SK-N-SH (cell line): Measurements from ENCODE around the gene BDKRB1. TPM values are rescaled to one million over a fixed set of nuclear protein-coding genes. Genes with fewer than 3 reads are reported as not detected.

Experiments
- CTCF ChIA-PET: fragments of 300-600, 350-600 bp; formaldehyde crosslinking; extraction: SDS; loops from one replicate; lab custom pipeline; 2021; lab: Yijun Ruan, JAX
- POLR2A ChIA-PET: fragments of 350-600 bp; sonication (Branson Sonifier 250); formaldehyde crosslinking; extraction: SDS; loops from one replicate; lab custom pipeline; 2020; ENCODE audit warnings: antibody characterized with exemption, inconsistent platforms; lab: Yijun Ruan, JAX
- DNase-seq: peaks from one replicate; pipeline ENCODE4 v3.0.0; 2012
- H2AFZ ChIP-seq: fragments of 200-600 bp; sonication (generic); 2 replicates; pipeline ENCODE4 v1.8.1; 2016; ENCODE audit warnings: antibody characterized with exemption, mild to moderate bottlenecking, low read depth
- H3F3A ChIP-seq: fragments of 200-600 bp; sonication (generic); replicated peaks from 2 replicates; pipeline ENCODE3; 2016; ENCODE audit warnings: antibody characterized with exemption, mild to moderate bottlenecking; ENCODE audit not compliant: insufficient read depth
- H3K27ac ChIP-seq, 2 experiments: fragments of 200-500 bp in 1 of 2; fragments of 200-600 bp in 1 of 2; sonication (Bioruptor generic) in 1 of 2; sonication (generic), shearing (Covaris generic) in 1 of 2; 2 replicates each; pipeline versions ENCODE4 v1.5.1 to v1.6.1; 2014 to 2016; ENCODE audit warnings: low read depth in 2 of 2, inconsistent platforms in 1 of 2, low read length in 1 of 2, mild to moderate bottlenecking in 1 of 2, mixed read lengths in 1 of 2
- H3K27me3 ChIP-seq: fragments of 200-600 bp; sonication (generic), shearing (Covaris generic); 2 replicates; pipeline ENCODE4 v1.6.1; 2016; ENCODE audit warnings: mixed run types; ENCODE audit not compliant: insufficient read depth
- H3K36me3 ChIP-seq, 2 experiments: fragments of 200-500 bp in 1 of 2; fragments of 200-600 bp in 1 of 2; sonication (Bioruptor generic) in 1 of 2; sonication (generic) in 1 of 2; replicated peaks in 1 of 2; 2 replicates each; pipeline versions ENCODE3 to v1.5.1; 2014 to 2016; ENCODE audit warnings: low read length in 1 of 2, mild to moderate bottlenecking in 1 of 2; ENCODE audit not compliant: insufficient read depth in 2 of 2, control insufficient read depth in 1 of 2
- H3K4me1 ChIP-seq, 2 experiments: fragments of 200-500 bp in 1 of 2; fragments of 200-600 bp in 1 of 2; sonication (Bioruptor generic) in 1 of 2; sonication (generic), shearing (Covaris generic) in 1 of 2; 2 replicates each; pipeline versions ENCODE4 v1.5.1 to v1.6.1; 2014 to 2016; ENCODE audit warnings: low read depth in 1 of 2, low read length in 1 of 2, mixed run types in 1 of 2; ENCODE audit not compliant: insufficient read depth in 2 of 2, control insufficient read depth in 1 of 2
- H3K4me2 ChIP-seq: fragments of 200-600 bp; sonication (generic), shearing (Covaris generic); 2 replicates; pipeline ENCODE4 v1.6.1; 2017; ENCODE audit warnings: mixed run types
- H3K4me3 ChIP-seq, 2 experiments: fragments of 200-500 bp in 1 of 2; fragments of 200-600 bp in 1 of 2; sonication (Bioruptor generic) in 1 of 2; sonication (generic), shearing (Covaris generic) in 1 of 2; 2 replicates each; pipeline versions ENCODE4 v1.5.1 to v1.8.1; 2014 to 2016; ENCODE audit warnings: low read depth in 2 of 2, inconsistent platforms in 1 of 2, low read length in 1 of 2, mild to moderate bottlenecking in 1 of 2, mixed read lengths in 1 of 2, moderate library complexity in 1 of 2
- H3K79me2 ChIP-seq: fragments of 200-600 bp; sonication (generic); 2 replicates; pipeline ENCODE4 v1.8.1; 2017; ENCODE audit warnings: mild to moderate bottlenecking; ENCODE audit not compliant: insufficient read depth
- H3K9ac ChIP-seq: fragments of 200-600 bp; sonication (generic); 2 replicates; pipeline ENCODE4 v1.6.1; 2017; ENCODE audit warnings: mixed run types
- H3K9me2 ChIP-seq: fragments of 200-600 bp; sonication (generic); 2 replicates; pipeline ENCODE4 v1.6.1; 2017; ENCODE audit warnings: mixed run types
- H3K9me3 ChIP-seq: fragments of 200-600 bp; sonication (generic); 2 replicates; pipeline ENCODE4 v1.6.1; 2017; ENCODE audit warnings: mixed run types, mild to moderate bottlenecking, moderate library complexity
- H4K20me1 ChIP-seq: fragments of 200-600 bp; sonication (generic); 2 replicates; pipeline ENCODE4 v1.6.1; 2017; ENCODE audit warnings: mild to moderate bottlenecking, mixed run types; ENCODE audit not compliant: insufficient read depth
- CHD2 ChIP-seq: fragments of 150-350 bp; IDR thresholded peaks from 2 replicates; pipeline ENCODE4 v1.6.1; 2018; ENCODE audit warnings: low read length; ENCODE audit not compliant: partially characterized antibody
- ELF1 ChIP-seq: IDR thresholded peaks from 2 replicates; pipeline ENCODE4 v1.4.0; 2012
- EP300 ChIP-seq, 2 experiments: IDR thresholded peaks; 2 replicates each; pipeline versions ENCODE4 v1.4.0 to v1.6.1; 2012; ENCODE audit warnings: borderline replicate concordance in 1 of 2, low read depth in 1 of 2, low read length in 1 of 2
- FOSL2 ChIP-seq: IDR thresholded peaks from 2 replicates; pipeline ENCODE4 v1.4.0; 2012; ENCODE audit warnings: low read depth, mild to moderate bottlenecking, moderate library complexity, borderline replicate concordance
- FOXJ3 ChIP-seq: sonication (generic); formaldehyde crosslinking; IDR thresholded peaks from 2 replicates; pipeline ENCODE4 v1.5.1; 2020; ENCODE audit warnings: mild to moderate bottlenecking, missing genetic modification reagents
- FOXM1 ChIP-seq: IDR thresholded peaks from 2 replicates; pipeline ENCODE4 v1.4.0; 2012; ENCODE audit warnings: low read depth, mild to moderate bottlenecking
- GABPA ChIP-seq: IDR thresholded peaks from 2 replicates; pipeline ENCODE4 v1.4.0; 2012; ENCODE audit warnings: low read depth, mild to moderate bottlenecking
- GATA2 ChIP-seq: sonication (generic); formaldehyde crosslinking; IDR thresholded peaks from 2 replicates; pipeline ENCODE4 v1.5.0; 2020; ENCODE audit warnings: mild to moderate bottlenecking, missing genetic modification reagents
- JUND ChIP-seq: IDR thresholded peaks from 2 replicates; pipeline ENCODE4 v1.4.0; 2012
- MEF2A ChIP-seq: IDR thresholded peaks from 2 replicates; pipeline ENCODE4 v1.4.0; 2012; ENCODE audit warnings: low read depth, borderline replicate concordance
- MXI1 ChIP-seq: IDR thresholded peaks from 2 replicates; pipeline ENCODE4 v1.6.1; 2012; ENCODE audit warnings: mild to moderate bottlenecking, low read depth, low read length, improper control_type of control experiment
- RAD21 ChIP-seq: IDR thresholded peaks from 2 replicates; pipeline ENCODE4 v1.6.1; 2012; ENCODE audit warnings: mild to moderate bottlenecking, low read length
- RFX5 ChIP-seq: IDR thresholded peaks from 2 replicates; pipeline ENCODE4 v1.6.1; 2012; ENCODE audit warnings: mild to moderate bottlenecking, improper control_type of control experiment, low read length
- RXRA ChIP-seq: IDR thresholded peaks from 2 replicates; pipeline ENCODE4 v1.4.0; 2012; ENCODE audit warnings: low read depth, mild to moderate bottlenecking, borderline replicate concordance
- SMC3 ChIP-seq: IDR thresholded peaks from 2 replicates; pipeline ENCODE4 v1.6.1; 2012; ENCODE audit warnings: low read depth, low read length, improper control_type of control experiment
- YY1 ChIP-seq: IDR thresholded peaks from 2 replicates; pipeline ENCODE4 v1.4.0; 2012; ENCODE audit warnings: low read depth, mild to moderate bottlenecking
- WGBS: methylation state at CpG from one replicate; pipeline ENCODE4 v1.1.6; 2017; ENCODE audit warnings: low lambda C conversion rate; 5-methylcytosine and 5-hydroxymethylcytosine counted together
- polyA plus RNA-seq, 3 experiments: library from polyadenylated mRNA; depleted of rRNA; stranded (reverse); fragments of >200 nt; gene quantifications; 2 replicates each; pipeline ENCODE4 v1.2.3, GENCODE V29; 2012
- TF ChIP-seq, protein P1 (sequence below): fragments of 200-600 bp; sonication (generic); IDR thresholded peaks from 2 replicates; pipeline ENCODE4 v1.6.1; 2017; ENCODE audit warnings: antibody characterized with exemption, mild to moderate bottlenecking, moderate library complexity
- TF ChIP-seq, protein P2 (sequence below): IDR thresholded peaks from 2 replicates; pipeline ENCODE4 v1.6.1; 2012; ENCODE audit warnings: mild to moderate bottlenecking, low read depth, low read length, moderate library complexity
- TF ChIP-seq, protein P3 (sequence below): fragments of 150-350 bp; IDR thresholded peaks from 2 replicates; pipeline ENCODE4 v1.6.1; 2016; ENCODE audit warnings: mild to moderate bottlenecking, low read depth, low read length
- TF ChIP-seq, protein P4 (sequence below): IDR thresholded peaks from 2 replicates; pipeline ENCODE4 v1.4.0; 2012; ENCODE audit warnings: low read depth
- TF ChIP-seq, protein P5 (sequence below): IDR thresholded peaks from 2 replicates; pipeline ENCODE4; 2012

Gene BDKRB1
- polyA plus RNA-seq, 1 of the 3 experiments (the other 2 are of a cell fraction): 14.4 TPM

DNA sequence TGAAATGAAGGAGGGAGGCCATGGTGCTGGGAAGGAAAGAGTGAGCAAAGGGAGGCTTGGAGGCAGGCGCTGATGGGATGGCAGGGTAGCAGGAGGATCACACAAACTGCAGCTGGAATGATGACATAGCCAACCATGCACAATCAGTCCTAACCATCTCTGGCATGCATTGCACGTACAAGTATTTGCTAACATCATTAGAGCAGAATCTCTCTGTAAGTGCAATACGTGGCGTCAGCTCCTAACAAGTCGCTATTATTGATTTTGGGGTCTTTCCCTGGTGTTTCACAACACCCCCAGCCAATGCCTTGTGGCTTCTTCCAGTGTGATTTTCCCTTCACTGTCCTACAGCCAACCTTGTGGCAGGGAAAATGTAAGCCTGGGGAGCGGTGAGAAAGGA lies 18.5 kb downstream of the BDKRB1 start (continued):
- no peak for TF ChIP-seq FOSL2
- no peak for TF ChIP-seq ELF1
- TF ChIP-seq, protein P1, sequence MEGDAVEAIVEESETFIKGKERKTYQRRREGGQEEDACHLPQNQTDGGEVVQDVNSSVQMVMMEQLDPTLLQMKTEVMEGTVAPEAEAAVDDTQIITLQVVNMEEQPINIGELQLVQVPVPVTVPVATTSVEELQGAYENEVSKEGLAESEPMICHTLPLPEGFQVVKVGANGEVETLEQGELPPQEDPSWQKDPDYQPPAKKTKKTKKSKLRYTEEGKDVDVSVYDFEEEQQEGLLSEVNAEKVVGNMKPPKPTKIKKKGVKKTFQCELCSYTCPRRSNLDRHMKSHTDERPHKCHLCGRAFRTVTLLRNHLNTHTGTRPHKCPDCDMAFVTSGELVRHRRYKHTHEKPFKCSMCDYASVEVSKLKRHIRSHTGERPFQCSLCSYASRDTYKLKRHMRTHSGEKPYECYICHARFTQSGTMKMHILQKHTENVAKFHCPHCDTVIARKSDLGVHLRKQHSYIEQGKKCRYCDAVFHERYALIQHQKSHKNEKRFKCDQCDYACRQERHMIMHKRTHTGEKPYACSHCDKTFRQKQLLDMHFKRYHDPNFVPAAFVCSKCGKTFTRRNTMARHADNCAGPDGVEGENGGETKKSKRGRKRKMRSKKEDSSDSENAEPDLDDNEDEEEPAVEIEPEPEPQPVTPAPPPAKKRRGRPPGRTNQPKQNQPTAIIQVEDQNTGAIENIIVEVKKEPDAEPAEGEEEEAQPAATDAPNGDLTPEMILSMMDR: no peak
- TF ChIP-seq YY1: no peak
- no peak for TF ChIP-seq MEF2A
- TF ChIP-seq RAD21: peak; percentile 14; the same call in 1 of the 2 replicates
- peak; percentile 33 for TF ChIP-seq CHD2
- no peak for TF ChIP-seq SMC3
- peak; percentile 31 to 50; a peak in 2 of 4 replicates for TF ChIP-seq EP300 (IDR thresholded peaks at IDR 0.05; ENCODE audit: borderline replicate concordance in 1 of 2, low read depth in 1 of 2, low read length in 1 of 2)

DNA sequence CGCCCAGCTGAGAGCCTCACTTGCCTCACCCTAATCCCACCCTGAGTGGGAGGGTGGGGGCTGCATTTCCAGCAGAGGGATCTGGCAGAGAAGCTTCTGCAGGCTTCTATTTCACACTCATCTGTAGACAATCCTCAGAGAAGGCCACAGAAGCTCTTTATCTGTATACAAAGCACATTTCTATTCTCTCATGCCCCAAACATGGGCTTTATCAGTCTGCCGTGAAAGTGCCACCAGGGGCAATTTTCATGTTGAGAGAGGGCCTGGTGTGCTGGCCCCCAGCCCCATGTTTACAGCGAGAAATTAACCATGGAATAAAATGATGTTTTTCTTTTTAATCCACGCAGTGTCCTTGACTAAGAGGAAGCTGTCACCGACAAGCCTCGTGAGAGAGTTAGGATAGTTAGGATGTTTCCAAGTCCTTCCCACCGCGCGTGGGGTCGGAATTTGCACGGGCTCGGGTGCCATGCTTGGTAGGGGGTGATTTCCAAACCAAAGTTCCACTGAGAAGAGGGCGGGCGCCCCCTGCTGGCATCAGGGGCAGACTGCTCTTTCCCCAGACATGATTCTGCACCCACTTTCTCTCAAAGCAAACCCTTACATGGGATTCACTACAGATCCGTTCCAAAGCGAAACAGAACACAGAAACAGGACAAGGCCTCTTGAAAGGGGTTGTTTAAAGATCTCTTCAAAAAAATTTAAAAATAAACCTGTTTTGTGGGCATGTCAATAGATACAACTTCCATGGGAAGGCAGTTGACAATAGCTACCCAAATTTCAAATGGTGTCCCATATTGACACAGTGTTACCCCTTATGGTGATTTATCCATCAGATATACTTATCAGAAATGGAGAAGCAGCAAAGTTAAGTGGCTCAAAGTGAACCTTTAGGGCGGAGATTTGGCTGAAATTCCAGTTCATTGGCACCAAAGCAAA lies 19.4 kb downstream of the BDKRB1 start:
- peak; percentile 78 for DNase-seq
- Histone ChIP-seq H3K4me3 (peak overlapping the region in 1 of 2 experiments; percentile 14; a peak in 1 of 4 replicates), H3K27me3 (no peaks in the 10 kb centered on the region), H3K36me3 (no peaks in the 10 kb centered on the region), H3K4me1 (peaks cover 18 to 30% of the 10 kb centered on the region in 2 experiments), H3K79me2 (no peaks in the 10 kb centered on the region), H4K20me1 (no peaks in the 10 kb centered on the region), H2AFZ (peak overlapping the region; percentile 75), H3K27ac (peak overlapping the region; percentile 67 to 68), H3K9me3 (no peaks in the 10 kb centered on the region; the same call in 1 of the 2 replicates), H3K9me2 (no peaks in the 10 kb centered on the region), H3K9ac (peak overlapping the region; percentile 26; the same call in 1 of the 2 replicates), H3F3A (peaks cover 12% of the 10 kb centered on the region), H3K4me2 (peak overlapping the region; percentile 53)
- ChIA-PET CTCF (interaction anchor here (0.6 to 18.9 kb wide), 59 partner anchors 9 to 716 kb away, joined by 3 to 920 read pairs (median 4); partner anchors contain the start of gene BDKRB2), POLR2A (interaction anchor here (1.1 to 2.7 kb wide), 2 partner anchors 156 to 175 kb away, joined by 3 to 8 read pairs; no protein-coding TSS in a partner anchor)
- WGBS: 18% methylated on average over 17 of the region's 17 CpGs
- TF ChIP-seq SMC3: peak; percentile 99
- peak; percentile 49; the same call in 1 of the 2 replicates for TF ChIP-seq YY1
- TF ChIP-seq, protein P2, sequence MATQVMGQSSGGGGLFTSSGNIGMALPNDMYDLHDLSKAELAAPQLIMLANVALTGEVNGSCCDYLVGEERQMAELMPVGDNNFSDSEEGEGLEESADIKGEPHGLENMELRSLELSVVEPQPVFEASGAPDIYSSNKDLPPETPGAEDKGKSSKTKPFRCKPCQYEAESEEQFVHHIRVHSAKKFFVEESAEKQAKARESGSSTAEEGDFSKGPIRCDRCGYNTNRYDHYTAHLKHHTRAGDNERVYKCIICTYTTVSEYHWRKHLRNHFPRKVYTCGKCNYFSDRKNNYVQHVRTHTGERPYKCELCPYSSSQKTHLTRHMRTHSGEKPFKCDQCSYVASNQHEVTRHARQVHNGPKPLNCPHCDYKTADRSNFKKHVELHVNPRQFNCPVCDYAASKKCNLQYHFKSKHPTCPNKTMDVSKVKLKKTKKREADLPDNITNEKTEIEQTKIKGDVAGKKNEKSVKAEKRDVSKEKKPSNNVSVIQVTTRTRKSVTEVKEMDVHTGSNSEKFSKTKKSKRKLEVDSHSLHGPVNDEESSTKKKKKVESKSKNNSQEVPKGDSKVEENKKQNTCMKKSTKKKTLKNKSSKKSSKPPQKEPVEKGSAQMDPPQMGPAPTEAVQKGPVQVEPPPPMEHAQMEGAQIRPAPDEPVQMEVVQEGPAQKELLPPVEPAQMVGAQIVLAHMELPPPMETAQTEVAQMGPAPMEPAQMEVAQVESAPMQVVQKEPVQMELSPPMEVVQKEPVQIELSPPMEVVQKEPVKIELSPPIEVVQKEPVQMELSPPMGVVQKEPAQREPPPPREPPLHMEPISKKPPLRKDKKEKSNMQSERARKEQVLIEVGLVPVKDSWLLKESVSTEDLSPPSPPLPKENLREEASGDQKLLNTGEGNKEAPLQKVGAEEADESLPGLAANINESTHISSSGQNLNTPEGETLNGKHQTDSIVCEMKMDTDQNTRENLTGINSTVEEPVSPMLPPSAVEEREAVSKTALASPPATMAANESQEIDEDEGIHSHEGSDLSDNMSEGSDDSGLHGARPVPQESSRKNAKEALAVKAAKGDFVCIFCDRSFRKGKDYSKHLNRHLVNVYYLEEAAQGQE: no peak
- no peak for TF ChIP-seq EP300 (IDR thresholded peaks at IDR 0.05; ENCODE audit: borderline replicate concordance in 1 of 2, low read depth in 1 of 2, low read length in 1 of 2)
- TF ChIP-seq MEF2A: no peak
- TF ChIP-seq FOXJ3 (CRISPR knock-in tag): no peak
- TF ChIP-seq JUND: no peak
- peak; percentile 44; the same call in 1 of the 2 replicates for TF ChIP-seq MXI1
- TF ChIP-seq, protein P3, sequence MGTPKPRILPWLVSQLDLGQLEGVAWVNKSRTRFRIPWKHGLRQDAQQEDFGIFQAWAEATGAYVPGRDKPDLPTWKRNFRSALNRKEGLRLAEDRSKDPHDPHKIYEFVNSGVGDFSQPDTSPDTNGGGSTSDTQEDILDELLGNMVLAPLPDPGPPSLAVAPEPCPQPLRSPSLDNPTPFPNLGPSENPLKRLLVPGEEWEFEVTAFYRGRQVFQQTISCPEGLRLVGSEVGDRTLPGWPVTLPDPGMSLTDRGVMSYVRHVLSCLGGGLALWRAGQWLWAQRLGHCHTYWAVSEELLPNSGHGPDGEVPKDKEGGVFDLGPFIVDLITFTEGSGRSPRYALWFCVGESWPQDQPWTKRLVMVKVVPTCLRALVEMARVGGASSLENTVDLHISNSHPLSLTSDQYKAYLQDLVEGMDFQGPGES: no peak
- no peak for TF ChIP-seq FOXM1
- no peak for TF ChIP-seq GATA2 (CRISPR knock-in tag)
- TF ChIP-seq RXRA: no peak
- TF ChIP-seq GABPA: no peak
- TF ChIP-seq RAD21: peak; percentile 96
- no peak for TF ChIP-seq ELF1
- TF ChIP-seq, protein P4, sequence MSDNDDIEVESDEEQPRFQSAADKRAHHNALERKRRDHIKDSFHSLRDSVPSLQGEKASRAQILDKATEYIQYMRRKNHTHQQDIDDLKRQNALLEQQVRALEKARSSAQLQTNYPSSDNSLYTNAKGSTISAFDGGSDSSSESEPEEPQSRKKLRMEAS: no peak
- TF ChIP-seq, protein P5, sequence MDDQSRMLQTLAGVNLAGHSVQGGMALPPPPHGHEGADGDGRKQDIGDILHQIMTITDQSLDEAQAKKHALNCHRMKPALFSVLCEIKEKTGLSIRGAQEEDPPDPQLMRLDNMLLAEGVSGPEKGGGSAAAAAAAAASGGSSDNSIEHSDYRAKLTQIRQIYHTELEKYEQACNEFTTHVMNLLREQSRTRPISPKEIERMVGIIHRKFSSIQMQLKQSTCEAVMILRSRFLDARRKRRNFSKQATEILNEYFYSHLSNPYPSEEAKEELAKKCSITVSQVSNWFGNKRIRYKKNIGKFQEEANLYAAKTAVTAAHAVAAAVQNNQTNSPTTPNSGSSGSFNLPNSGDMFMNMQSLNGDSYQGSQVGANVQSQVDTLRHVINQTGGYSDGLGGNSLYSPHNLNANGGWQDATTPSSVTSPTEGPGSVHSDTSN: no peak
- no peak for TF ChIP-seq RFX5
